ENCODE measurements around the gene WNT5A.

WNT5A gene

GRCh38 chr3:55486857-55487380, at the start of gene WNT5A:
TSS of gene WNT5A (minus strand) at chr3:55487306. CDS start at chr3:55486985, 321 bp downstream.
- no peak for DNase-seq

GRCh38 chr3:55534876-55535275, 47.8 kb upstream of the WNT5A start:
- DNase-seq: no peak

GRCh38 chr3:55532806-55533205, 45.7 kb upstream of the WNT5A start:
- DNase-seq: no peak

- DNase-seq: no peak
Measured at GRCh38 chr3:55531321-55531720, 44.2 kb upstream of the WNT5A start.

- no peak for DNase-seq
Measured at GRCh38 chr3:55527361-55527760, 40.3 kb upstream of the WNT5A start.

- DNase-seq: no peak
Measured at GRCh38 chr3:55526332-55527030, 39.4 kb upstream of the WNT5A start.

- no peak for DNase-seq
Measured at GRCh38 chr3:55525436-55525835, 38.3 kb upstream of the WNT5A start.

- DNase-seq: no peak
Measured at GRCh38 chr3:55524565-55525244, 37.6 kb upstream of the WNT5A start.

GRCh38 chr3:55523471-55523870, 36.4 kb upstream of the WNT5A start:
- no peak for DNase-seq

- DNase-seq: no peak
Measured at GRCh38 chr3:55521738-55522421, 34.8 kb upstream of the WNT5A start.

GRCh38 chr3:55521064-55521737, 34.1 kb upstream of the WNT5A start:
- no peak for DNase-seq

- DNase-seq: no peak
Measured at GRCh38 chr3:55519019-55519418, 31.9 kb upstream of the WNT5A start.

- DNase-seq: no peak
Measured at GRCh38 chr3:55518451-55518850, 31.3 kb upstream of the WNT5A start.

- DNase-seq: no peak
Measured at GRCh38 chr3:55516392-55517030, 29.4 kb upstream of the WNT5A start.

- no peak for DNase-seq
Measured at GRCh38 chr3:55515550-55516246, 28.6 kb upstream of the WNT5A start.

GRCh38 chr3:55514962-55515361, 27.9 kb upstream of the WNT5A start:
- DNase-seq: no peak

GRCh38 chr3:55512571-55513343, 25.7 kb upstream of the WNT5A start:
- no peak for DNase-seq

GRCh38 chr3:55511895-55512570, 24.9 kb upstream of the WNT5A start:
- DNase-seq: no peak

- DNase-seq: no peak
Measured at GRCh38 chr3:55508335-55508734, 21.2 kb upstream of the WNT5A start.

GRCh38 chr3:55507808-55508207, 20.7 kb upstream of the WNT5A start:
- DNase-seq: no peak

GRCh38 chr3:55505776-55506175, 18.7 kb upstream of the WNT5A start:
- DNase-seq: no peak
